Left ventricle myocardium inferior (tissue), 1 donor: ENCODE results near the gene DCBLD1. TPM values are rescaled to one million over a fixed set of nuclear protein-coding genes. Genes with fewer than 3 reads are reported as not detected.
"Not testable (repeated sequence)": the region's sequence is repeated elsewhere in the genome, so short reads cannot be mapped to it uniquely, and the experiment has no call there.

Source experiments
- DNase-seq: peaks from one replicate; pipeline ENCODE4 v3.0.0-alpha.2; 2020
- H3K27ac ChIP-seq: fragments of 200-600 bp; replicated peaks from 2 replicates; pipeline ENCODE4 v1.8.0; 2021
- H3K27me3 ChIP-seq: fragments of 200-600 bp; 2 replicates; pipeline ENCODE4 v1.8.0; 2021; ENCODE audit warnings: low read depth
- H3K36me3 ChIP-seq: fragments of 200-600 bp; 2 replicates; pipeline ENCODE4 v1.8.0; 2021
- H3K4me1 ChIP-seq: fragments of 200-600 bp; 2 replicates; pipeline ENCODE4 v1.8.0; 2021
- H3K4me3 ChIP-seq: fragments of 200-600 bp; 2 replicates; pipeline ENCODE4 v1.8.0; 2021; ENCODE audit warnings: mild to moderate bottlenecking, moderate library complexity
- H3K9me3 ChIP-seq: fragments of 200-600 bp; replicated peaks from 2 replicates; pipeline ENCODE4 v1.8.0; 2021
- intact Hi-C: fragments of 100-400 bp; cut with micrococcal nuclease; formaldehyde crosslinking; loops from one replicate; pipeline ENCODE4 v1.11.0; 2022
- total RNA-seq: library from RNA; stranded (reverse); fragmentation: NEBNext Ultra II Directional; extraction: Animal tissue kit (Norgen Biotek cat#: 25700); gene quantifications from one replicate; pipeline ENCODE4 v1.2.1, GENCODE V29; 2021
- TF ChIP-seq, protein P1 (sequence below): fragments of 200-600 bp; IDR thresholded peaks from 2 replicates; pipeline ENCODE4 v1.8.0; 2021; ENCODE audit warnings: antibody characterized with exemption, mild to moderate bottlenecking, borderline replicate concordance
- donor health status: DM: no; HTN: yes; CAD: no; lungs with severe emphysema.

Gene DCBLD1
- total RNA-seq, 1 donor from 2014 or later = 5.5 TPM

DNA sequence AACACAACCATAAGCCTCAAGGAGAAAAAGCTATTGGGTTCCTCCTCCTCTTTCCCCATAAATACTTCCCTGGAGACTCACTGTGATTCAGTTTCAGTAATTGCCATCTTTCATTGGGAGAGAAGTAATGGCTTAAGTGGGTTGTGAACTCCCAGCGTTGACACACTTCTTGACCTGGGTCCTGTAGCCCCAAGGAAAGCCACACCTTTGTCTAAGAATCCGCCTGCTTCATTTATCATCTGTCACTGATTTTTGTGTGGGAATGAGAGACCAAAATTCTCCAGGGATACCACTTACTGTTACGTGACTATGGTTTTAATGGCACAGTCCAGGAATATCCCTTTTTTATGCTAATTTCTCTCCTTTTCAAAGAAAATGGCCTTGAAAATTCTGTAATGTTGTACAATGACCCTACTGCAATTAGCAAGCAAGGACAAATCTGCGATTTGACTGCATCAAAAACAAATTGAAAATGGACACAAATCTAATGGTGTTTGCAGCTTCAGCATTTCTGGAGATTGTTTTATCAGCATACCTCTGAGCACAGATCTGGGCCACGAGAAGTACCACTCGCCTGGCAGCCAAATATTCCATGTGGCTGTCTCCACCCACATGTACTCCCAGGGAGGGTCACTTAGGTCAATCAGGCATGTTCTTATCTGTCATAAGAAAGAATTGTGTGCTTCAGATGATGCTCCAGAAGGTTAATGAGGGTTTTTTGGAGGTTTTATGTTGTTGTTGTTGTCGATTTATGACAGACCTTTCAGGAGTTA, 29.8 kb downstream of the DCBLD1 start:
- Histone ChIP-seq H3K27me3 (no peaks in the 10 kb centered on the region), H3K27ac (no peak overlapping the region), H3K36me3 (no peaks in the 10 kb centered on the region), H3K4me3 (no peak overlapping the region), H3K4me1 (peaks cover 6% of the 10 kb centered on the region), H3K9me3 (no peaks in the 10 kb centered on the region)
- TF ChIP-seq, protein P1, sequence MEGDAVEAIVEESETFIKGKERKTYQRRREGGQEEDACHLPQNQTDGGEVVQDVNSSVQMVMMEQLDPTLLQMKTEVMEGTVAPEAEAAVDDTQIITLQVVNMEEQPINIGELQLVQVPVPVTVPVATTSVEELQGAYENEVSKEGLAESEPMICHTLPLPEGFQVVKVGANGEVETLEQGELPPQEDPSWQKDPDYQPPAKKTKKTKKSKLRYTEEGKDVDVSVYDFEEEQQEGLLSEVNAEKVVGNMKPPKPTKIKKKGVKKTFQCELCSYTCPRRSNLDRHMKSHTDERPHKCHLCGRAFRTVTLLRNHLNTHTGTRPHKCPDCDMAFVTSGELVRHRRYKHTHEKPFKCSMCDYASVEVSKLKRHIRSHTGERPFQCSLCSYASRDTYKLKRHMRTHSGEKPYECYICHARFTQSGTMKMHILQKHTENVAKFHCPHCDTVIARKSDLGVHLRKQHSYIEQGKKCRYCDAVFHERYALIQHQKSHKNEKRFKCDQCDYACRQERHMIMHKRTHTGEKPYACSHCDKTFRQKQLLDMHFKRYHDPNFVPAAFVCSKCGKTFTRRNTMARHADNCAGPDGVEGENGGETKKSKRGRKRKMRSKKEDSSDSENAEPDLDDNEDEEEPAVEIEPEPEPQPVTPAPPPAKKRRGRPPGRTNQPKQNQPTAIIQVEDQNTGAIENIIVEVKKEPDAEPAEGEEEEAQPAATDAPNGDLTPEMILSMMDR = no peak
- intact Hi-C loops = no loop called here
- no peak for DNase-seq

DNA sequence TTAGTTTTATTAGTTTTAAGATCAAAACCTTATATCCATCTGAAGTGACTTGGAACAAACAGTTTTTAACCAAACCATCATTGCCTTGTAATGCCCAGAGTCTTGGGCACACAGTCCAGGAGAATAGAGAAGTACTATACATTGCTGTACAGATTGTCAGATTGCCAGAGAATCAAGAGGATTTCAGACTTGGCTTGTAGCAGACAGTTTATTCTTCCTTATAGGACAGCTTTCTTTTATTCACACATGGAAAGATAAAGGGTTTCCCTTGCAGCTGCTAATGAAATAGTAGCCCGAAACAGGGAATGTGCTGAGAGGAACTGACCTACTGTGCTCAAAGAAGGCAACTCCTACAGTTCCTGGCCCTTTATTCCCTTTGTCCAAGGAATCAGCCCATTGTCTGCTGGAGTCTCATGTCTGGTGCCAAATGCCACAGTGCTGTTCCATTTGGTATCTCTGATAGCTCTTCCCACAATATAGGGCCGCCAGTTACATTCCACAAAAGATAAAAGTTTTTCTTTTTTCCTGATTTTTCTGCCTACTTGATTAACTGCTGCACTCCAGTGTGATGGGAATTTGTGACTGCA, 30.6 kb downstream of the DCBLD1 start:
- H3K27me3 ChIP-seq = no peaks in the 10 kb centered on the region
- no peak for DNase-seq
- intact Hi-C loops = no loop called here
- no peaks in the 10 kb centered on the region for H3K4me1 ChIP-seq
- H3K9me3 ChIP-seq = no peaks in the 10 kb centered on the region
- H3K36me3 ChIP-seq = no peaks in the 10 kb centered on the region
- H3K27ac ChIP-seq = no peak overlapping the region
- H3K4me3 ChIP-seq = no peak overlapping the region
- TF ChIP-seq, protein P1 = no peak

DNA sequence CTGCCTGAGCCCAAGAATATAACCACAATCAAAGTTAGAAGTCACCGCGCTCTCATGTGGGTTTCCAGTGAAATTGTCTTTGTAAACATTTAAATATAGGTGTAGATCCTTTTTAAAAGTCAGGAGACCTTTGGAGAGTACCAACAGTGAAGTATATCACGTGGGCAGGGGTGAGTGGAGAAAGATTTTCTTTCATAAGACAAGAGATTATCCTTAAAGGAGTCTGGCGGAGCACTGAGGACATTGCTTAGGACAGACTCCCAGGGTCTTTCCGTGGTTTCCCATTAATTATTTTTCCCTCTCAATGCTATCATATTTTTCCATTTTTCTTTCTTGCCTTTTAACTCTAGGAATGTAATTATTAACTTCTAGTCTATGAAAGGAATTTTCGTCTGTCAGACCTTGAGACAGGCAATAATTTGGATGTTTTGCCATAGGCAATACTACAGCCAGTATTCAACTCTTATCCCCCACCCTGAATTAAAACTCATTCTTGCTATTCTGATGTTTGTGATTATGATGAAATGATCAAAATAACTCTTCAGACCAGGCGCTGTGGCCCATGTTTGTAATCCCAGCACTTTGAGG, 31.4 kb downstream of the DCBLD1 start:
- H3K27me3 ChIP-seq = no peaks in the 10 kb centered on the region
- intact Hi-C loops = no loop called here
- DNase-seq = no peak
- H3K4me3 ChIP-seq = no peak overlapping the region
- no peak overlapping the region for H3K27ac ChIP-seq
- TF ChIP-seq, protein P1 = no peak
- H3K4me1 ChIP-seq = no peaks in the 10 kb centered on the region
- H3K9me3 ChIP-seq = no peaks in the 10 kb centered on the region
- H3K36me3 ChIP-seq = no peaks in the 10 kb centered on the region

DNA sequence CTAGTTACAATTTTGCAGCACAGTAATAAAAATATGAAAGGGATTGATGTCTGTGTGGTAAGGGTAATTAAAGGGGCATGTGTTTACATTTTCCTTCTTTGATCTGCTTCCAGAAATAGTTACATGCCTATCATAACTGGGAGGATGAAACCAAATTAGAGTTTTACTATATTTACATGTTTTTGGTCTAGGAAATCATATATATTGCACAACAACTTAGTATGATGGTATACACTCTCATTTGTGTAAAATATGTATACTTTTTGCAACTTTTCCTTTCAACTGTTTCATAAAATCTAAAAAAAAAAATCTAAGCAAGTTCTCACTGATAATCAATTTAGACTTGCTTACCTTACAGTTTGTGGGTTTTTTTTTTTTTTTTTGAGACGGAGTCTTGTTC, 32.2 kb downstream of the DCBLD1 start:
- DNase-seq = no peak
- Histone ChIP-seq H3K9me3 (no peaks in the 10 kb centered on the region), H3K27ac (no peak overlapping the region), H3K4me1 (no peaks in the 10 kb centered on the region), H3K27me3 (no peaks in the 10 kb centered on the region), H3K36me3 (peaks cover under 1% of the 10 kb centered on the region), H3K4me3 (no peak overlapping the region)
- intact Hi-C loops = no loop called here
- TF ChIP-seq, protein P1 = no peak

DNA sequence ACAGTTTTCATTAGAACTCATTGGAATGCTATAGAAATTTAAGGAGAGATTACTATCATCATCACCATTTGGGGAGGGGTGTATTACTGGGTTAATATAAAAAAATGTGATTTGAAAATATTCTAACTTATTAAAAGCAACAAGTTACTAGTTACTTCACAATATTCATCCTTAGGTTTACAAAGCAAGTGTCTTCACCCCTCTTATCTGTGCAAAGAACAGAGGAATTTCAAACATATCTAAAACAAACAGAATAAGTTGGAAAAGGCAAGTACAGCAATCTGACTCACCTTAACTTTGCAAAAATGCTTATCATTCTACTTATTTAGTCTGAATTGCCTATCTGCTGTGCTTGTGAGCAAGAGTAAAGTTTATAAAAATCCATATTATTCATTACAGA, 32.9 kb downstream of the DCBLD1 start:
- Histone ChIP-seq H3K4me3 (no peak overlapping the region), H3K27ac (no peak overlapping the region), H3K4me1 (no peaks in the 10 kb centered on the region), H3K9me3 (no peaks in the 10 kb centered on the region), H3K36me3 (peaks cover 4% of the 10 kb centered on the region), H3K27me3 (no peaks in the 10 kb centered on the region)
- intact Hi-C loops = no loop called here
- TF ChIP-seq, protein P1 = no peak
- DNase-seq = no peak

DNA sequence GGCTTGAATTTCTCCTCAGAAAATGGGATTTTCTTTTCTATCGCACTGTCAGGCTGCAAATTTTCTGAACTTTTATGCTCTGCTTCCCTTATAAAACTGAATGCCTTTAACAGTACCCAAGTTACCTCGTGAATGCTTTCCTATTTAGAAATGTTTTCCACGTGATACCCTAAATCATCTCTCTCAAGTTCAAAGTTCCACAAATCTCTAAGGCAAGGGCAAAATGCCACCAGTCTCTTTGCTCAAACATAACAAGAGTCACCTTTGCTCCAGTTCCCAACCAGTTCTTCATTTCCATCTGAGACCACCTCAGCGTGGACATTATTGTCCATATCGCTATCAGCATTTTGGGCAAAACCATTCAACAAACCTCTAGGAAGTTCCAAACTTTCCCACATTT, 35.5 kb downstream of the DCBLD1 start:
- H3K27ac ChIP-seq = not testable (repeated sequence)

More for the DNA sequence above, 35.5 kb downstream of the DCBLD1 start:
- H3K4me3 ChIP-seq, H3K9me3 ChIP-seq, H3K4me1 ChIP-seq, H3K36me3 ChIP-seq, H3K27me3 ChIP-seq, DNase-seq, intact Hi-C loops: not testable (repeated sequence)
